Gastrocnemius medialis (tissue), 4 donors: ENCODE data around the gene CD274.

ENCODE experiments used
- POLR2A ChIP-seq, 2 donors: fragments of 450-650 bp; IDR thresholded peaks; one replicate each; pipeline ENCODE4 v1.6.1; 2017; ENCODE audit warnings: antibody characterized with exemption in 2 of 2, mild to moderate bottlenecking in 2 of 2, moderate library complexity in 2 of 2
- TF ChIP-seq, protein P1 (sequence below), 5 experiments: fragments of 450-650 bp in 3 of 5; fragments of 200-600 bp in 2 of 5; sonication (generic) in 2 of 5; IDR thresholded peaks in 4 of 5; conservative IDR thresholded peaks in 1 of 5; 1 replicate in 4 of 5; 2 replicates in 1 of 5; pipeline ENCODE4 v1.5.1; 2016 to 2019; ENCODE audit warnings: antibody characterized with exemption in 5 of 5, mild to moderate bottlenecking in 3 of 5, moderate library complexity in 3 of 5

DNA sequence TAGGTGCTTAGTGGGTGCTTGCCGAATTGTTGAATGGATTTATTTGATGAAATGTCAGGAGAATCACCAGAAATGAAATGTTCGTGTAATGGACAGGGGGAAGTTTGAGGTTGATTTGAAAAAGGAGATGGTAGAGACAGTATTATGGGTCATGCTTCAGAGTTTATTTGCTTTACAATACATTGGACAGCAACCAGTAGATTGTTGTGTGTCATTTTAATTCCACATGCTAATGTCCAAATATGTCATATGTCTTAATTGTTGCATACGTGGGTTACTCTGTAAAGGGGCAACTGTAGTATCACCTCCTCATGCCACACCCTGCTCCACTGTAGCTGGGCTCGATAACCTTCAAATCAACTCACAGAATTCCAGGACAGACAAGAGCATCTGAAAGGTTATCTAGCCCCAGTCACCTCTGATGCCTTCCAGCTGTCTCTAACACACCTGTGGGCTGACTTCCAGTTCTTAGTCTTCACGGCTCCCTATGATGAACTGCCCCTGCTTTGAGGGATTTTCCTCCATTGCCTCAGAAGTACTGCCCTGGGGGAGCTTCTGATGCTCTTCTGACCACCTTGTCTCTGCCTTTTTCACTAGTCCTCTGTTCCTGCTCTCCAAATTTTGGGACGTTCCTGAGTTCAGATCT lies 61.7 kb downstream of the CD274 start:
- TF ChIP-seq POLR2A (IDR thresholded peaks at IDR 0.05) = no peak
- TF ChIP-seq, protein P1, sequence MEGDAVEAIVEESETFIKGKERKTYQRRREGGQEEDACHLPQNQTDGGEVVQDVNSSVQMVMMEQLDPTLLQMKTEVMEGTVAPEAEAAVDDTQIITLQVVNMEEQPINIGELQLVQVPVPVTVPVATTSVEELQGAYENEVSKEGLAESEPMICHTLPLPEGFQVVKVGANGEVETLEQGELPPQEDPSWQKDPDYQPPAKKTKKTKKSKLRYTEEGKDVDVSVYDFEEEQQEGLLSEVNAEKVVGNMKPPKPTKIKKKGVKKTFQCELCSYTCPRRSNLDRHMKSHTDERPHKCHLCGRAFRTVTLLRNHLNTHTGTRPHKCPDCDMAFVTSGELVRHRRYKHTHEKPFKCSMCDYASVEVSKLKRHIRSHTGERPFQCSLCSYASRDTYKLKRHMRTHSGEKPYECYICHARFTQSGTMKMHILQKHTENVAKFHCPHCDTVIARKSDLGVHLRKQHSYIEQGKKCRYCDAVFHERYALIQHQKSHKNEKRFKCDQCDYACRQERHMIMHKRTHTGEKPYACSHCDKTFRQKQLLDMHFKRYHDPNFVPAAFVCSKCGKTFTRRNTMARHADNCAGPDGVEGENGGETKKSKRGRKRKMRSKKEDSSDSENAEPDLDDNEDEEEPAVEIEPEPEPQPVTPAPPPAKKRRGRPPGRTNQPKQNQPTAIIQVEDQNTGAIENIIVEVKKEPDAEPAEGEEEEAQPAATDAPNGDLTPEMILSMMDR (IDR thresholded peaks at IDR 0.05 in 4 of 5, conservative IDR thresholded peaks at IDR 0.05 in 1 of 5) = no peak
